ENCODE measurements around the gene RGS6. TPM values are rescaled to one million over a fixed set of nuclear protein-coding genes. Genes with fewer than 3 reads are reported as not detected.
A peak's percentile ranks its signal among the peaks of the same experiment; 100 is the strongest.
"Not testable (repeated sequence)": the region's sequence is repeated elsewhere in the genome, so short reads cannot be mapped to it uniquely, and the experiment has no call there.

Gene RGS6
- total RNA-seq: 1 to 10 TPM in 2 of 4 donors, under 1 TPM in 2; 0.83 to 2.4 (median 1.5) TPM

GRCh38 chr14:71932229-71932981, at the start of gene RGS6:
TSS of gene RGS6 (plus strand) at chr14:71932429.
- WGBS: 0% methylated on average over 14 of the region's 92 CpGs
- intact Hi-C loops (cut with DNase I): no loop called here
- peak within 1 kb of the TSS; percentile 46 to 60 (median 48) for H3K4me3 ChIP-seq
- H3K36me3 ChIP-seq: no peaks in the 10 kb centered on the region
- peaks cover 0 to 58% (median 18%) of the 10 kb centered on the region in 4 donors for H3K27me3 ChIP-seq
- DNase-seq (ENCODE audit: extremely low spot score): peak; percentile 26
- H3K9me3 ChIP-seq: no peaks in the 10 kb centered on the region
- no peak within 1 kb of the TSS for H3K27ac ChIP-seq (replicated peaks in 1 of 4)
- H3K4me1 ChIP-seq: peaks cover 0 to 22% (median 18%) of the 10 kb centered on the region in 4 donors
- peak in 2 of 3 experiments; percentile 12 to 35 for TF ChIP-seq CTCF (IDR thresholded peaks at IDR 0.05)
- no peak for TF ChIP-seq POLR2AphosphoS5 (IDR thresholded peaks at IDR 0.05)

GRCh38 chr14:71883094-71883493, 49.1 kb upstream of the RGS6 start:
- Histone ChIP-seq H3K4me1 (peaks cover 0 to 6% (median 0%) of the 10 kb centered on the region in 4 donors), H3K36me3 (no peaks in the 10 kb centered on the region), H3K9me3 (peaks cover 0 to 12% (median 8%) of the 10 kb centered on the region in 4 donors), H3K27ac (replicated peaks in 1 of 4) (no peak overlapping the region), H3K4me3 (no peak overlapping the region), H3K27me3 (no peaks in the 10 kb centered on the region)
- intact Hi-C loops (cut with DNase I): no loop called here
- TF ChIP-seq POLR2AphosphoS5 (IDR thresholded peaks at IDR 0.05): no peak
- TF ChIP-seq POLR2A (IDR thresholded peaks at IDR 0.05; ENCODE audit: low read depth): no peak
- no peak for TF ChIP-seq CTCF (IDR thresholded peaks at IDR 0.05)
- TF ChIP-seq EP300 (IDR thresholded peaks at IDR 0.05): no peak
- no peak for DNase-seq (ENCODE audit: extremely low spot score)
- WGBS: 83% methylated on average over 1 of the region's 1 CpG

GRCh38 chr14:71885301-71885700, 46.9 kb upstream of the RGS6 start:
- DNase-seq (ENCODE audit: extremely low spot score): no peak
- intact Hi-C loops (cut with DNase I): no loop called here
- H3K36me3 ChIP-seq: no peaks in the 10 kb centered on the region
- H3K27me3 ChIP-seq: no peaks in the 10 kb centered on the region
- no peak for TF ChIP-seq CTCF (IDR thresholded peaks at IDR 0.05)
- TF ChIP-seq EP300 (IDR thresholded peaks at IDR 0.05): no peak
- no peak for TF ChIP-seq POLR2A (IDR thresholded peaks at IDR 0.05; ENCODE audit: low read depth)
- no peak for TF ChIP-seq POLR2AphosphoS5 (IDR thresholded peaks at IDR 0.05)
- peaks cover 0 to 6% (median 0%) of the 10 kb centered on the region in 4 donors for H3K4me1 ChIP-seq
- peaks cover 0 to 5% (median under 1%) of the 10 kb centered on the region in 4 donors for H3K9me3 ChIP-seq
- 41% methylated on average over 3 of the region's 3 CpGs for WGBS
- no peak overlapping the region for H3K27ac ChIP-seq (replicated peaks in 1 of 4)
- no peak overlapping the region for H3K4me3 ChIP-seq

- H3K9me3 ChIP-seq; H3K4me1 ChIP-seq; H3K27ac ChIP-seq (replicated peaks in 1 of 4); intact Hi-C loops (cut with DNase I); H3K4me3 ChIP-seq; DNase-seq (ENCODE audit: extremely low spot score); H3K36me3 ChIP-seq; H3K27me3 ChIP-seq: not testable (repeated sequence)
- WGBS: 71% methylated on average over 9 of the region's 9 CpGs
Observed at GRCh38 chr14:71887802-71888201, 44.4 kb upstream of the RGS6 start.

- no peaks in the 10 kb centered on the region for H3K27me3 ChIP-seq
Observed at GRCh38 chr14:71890541-71890940, 41.7 kb upstream of the RGS6 start.

More at GRCh38 chr14:71890541-71890940, 41.7 kb upstream of the RGS6 start:
- intact Hi-C loops (cut with DNase I): no loop called here
- Histone ChIP-seq H3K4me1 (peaks cover 0 to 6% (median 0%) of the 10 kb centered on the region in 4 donors), H3K9me3 (peaks cover 0 to 3% (median 0%) of the 10 kb centered on the region in 4 donors), H3K36me3 (no peaks in the 10 kb centered on the region), H3K27ac (replicated peaks in 1 of 4) (no peak overlapping the region), H3K4me3 (no peak overlapping the region)
- TF ChIP-seq CTCF (IDR thresholded peaks at IDR 0.05) (no peak), EP300 (IDR thresholded peaks at IDR 0.05) (no peak), POLR2A (IDR thresholded peaks at IDR 0.05; ENCODE audit: low read depth) (no peak), POLR2AphosphoS5 (IDR thresholded peaks at IDR 0.05) (no peak)
- 86% methylated on average over 1 of the region's 1 CpG for WGBS
- DNase-seq (ENCODE audit: extremely low spot score): no peak
